GM19468 (cell line): Measurements from ENCODE around the gene CADPS2.

Experiments used
- ATAC-seq: cut with Tn5 transposase; IDR thresholded peaks from one replicate; pipeline ENCODE4 v1.9.1; 2021; ENCODE audit warnings: mild to moderate bottlenecking, moderate library complexity, moderate number of reproducible peaks; ENCODE audit not compliant: unreplicated experiment; ENCODE audit errors: extremely low read depth

Gene CADPS2

DNA sequence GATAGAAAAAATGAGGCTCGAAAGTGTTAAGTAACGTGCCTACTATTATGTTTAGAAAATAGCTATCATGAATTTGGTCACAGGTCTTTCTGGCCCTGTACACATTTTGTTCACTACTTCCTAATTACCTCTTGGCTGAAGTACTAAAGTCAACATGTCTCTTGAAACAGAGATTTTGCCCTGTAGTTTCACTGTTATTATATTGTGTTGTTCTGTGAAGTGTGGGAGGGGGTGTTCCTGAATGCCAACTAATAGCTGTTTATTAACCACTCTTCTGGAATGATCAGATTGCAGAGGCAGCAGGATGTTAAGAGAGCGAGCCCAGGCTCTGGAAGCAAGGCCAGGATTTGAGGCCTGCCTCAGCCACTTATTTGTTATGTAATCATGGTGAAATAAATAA, 259.5 kb downstream of the CADPS2 start:
- ATAC-seq: no peak

DNA sequence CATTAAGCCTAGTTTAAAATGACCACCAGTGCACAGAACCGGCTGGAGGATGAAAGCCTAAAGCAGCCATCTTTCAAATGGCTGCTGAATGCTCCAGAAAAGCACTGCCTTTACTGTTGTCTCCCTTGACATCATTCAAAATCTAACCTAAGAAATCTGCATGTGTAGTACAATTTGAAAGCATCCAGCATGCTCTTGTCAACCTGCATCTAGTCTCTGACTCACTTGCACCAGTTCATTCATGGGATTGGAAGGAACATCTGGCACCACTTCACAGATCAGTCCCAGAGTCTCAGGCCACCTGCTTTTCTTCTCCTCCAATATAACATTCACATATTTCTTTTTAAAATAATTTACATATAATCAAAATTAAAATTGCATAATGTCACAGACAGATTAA, 263.6 kb downstream of the CADPS2 start:
- ATAC-seq: no peak

DNA sequence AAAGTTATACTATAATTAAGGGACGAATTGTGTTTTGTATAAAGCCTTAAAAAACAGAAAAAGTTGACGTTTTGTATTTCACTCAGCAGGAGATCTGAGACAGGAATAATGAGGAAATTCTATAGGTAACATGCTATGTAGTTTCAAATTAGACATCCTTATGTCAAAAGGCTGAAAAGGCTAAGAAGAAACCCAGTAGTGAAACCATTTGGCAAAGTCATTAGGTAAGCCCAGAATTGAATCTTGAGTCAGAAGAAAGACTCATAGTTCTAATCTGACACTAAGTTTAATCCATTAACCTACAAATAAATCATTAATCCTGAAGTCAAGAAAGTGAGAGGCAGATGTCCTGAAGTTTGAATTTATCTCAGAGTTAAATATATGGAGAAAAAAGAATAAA, 266.6 kb downstream of the CADPS2 start:
- ATAC-seq: no peak

DNA sequence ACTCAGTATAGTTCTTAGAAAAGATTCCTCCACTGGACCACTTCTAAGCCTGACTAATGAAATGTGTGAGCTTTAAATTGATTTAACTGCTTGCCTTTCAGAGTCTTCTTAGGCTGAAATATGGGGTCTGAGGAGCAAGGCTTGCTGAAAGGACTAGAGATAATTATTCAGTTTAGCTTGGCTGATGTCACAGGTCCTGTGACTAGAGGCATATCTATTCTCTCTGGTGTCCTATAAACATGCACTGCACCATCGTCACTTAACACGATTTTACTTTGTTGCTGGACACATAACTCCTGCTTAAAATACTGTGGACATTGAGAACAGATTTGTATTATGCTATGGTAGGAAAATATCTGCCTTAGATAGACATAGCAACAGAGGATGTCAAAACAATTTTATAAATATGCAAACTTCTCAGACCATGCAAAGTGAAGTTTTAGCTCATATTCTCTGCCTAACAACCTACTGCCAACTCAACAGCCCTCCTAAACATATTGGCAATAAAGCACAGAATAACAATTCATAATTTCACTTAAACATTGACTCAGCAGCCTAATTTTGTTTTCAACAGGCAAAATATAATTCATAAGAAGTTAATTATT, 267.6 kb downstream of the CADPS2 start:
- no peak for ATAC-seq

DNA sequence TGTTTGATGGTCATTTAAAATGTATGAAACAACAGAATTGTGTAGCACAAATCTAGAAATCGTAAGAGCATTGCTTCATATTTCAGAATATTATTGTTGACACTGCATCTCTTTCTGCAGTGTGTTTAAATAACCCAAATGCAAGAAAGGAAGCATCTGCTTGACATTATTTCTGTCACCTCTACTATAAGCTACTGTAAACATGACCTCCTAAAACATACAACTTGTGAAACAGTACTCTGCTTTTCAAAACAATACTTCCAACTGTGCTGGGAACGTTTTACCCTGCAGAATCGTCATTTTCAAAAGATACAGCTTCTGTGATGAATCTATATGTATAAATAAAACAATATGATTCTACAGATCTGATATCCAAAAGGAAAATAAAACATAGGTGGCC, 269.3 kb downstream of the CADPS2 start:
- ATAC-seq: no peak

DNA sequence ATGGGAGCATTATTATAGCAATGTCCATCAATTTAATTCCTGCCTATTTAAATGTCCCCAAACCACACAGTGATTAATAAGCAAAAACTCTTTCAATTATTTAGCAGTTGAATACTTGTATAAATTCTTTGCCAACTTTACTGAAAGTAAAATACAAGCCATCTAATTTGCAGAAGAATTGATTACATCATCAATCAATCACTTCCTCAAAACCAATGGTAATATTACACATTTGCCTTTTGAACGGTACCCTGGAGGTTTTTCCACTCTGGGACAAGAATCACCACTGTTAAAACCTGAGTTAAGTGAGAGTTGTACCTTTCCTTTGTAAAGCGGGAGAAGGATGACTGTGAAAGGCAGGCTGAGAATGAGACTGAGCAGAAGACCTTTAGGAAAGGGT, 280.3 kb downstream of the CADPS2 start:
- no peak for ATAC-seq

DNA sequence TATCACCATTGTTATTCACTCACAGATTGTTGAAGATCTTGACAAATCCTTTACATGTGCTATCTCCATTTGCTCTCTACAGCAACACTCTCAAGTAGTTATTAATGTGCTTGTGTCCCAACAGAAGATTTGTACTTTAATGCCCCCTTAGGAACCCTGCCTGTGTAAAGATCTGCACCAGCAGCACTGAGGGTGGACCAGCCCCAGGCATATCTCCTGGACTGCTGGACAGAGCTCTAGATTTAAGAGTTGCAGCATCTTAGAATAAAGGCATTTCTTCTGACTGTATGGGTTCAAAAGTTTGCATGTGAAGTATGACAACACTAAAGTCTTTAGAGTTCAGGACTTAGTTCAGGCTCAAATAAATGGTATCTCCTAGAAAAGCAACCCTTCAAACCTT, 282.0 kb downstream of the CADPS2 start:
- no peak for ATAC-seq

DNA sequence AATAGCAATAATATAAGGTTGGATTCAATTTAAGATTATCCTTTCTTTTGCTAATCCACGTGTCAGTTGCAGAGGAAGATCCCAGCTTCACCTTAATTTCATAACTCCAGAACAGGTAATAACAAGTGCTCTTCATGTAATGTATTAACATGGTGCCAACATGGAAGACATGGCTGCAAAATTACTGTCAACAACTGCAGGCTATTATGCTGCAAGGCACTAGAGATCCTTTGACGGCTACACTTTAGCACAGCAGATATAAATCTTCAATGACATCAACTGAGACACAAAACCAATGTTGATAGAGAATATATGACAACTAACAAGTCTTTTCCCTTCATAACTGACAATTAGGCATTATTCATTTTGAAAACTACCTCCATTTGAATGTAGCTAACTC, 283.5 kb downstream of the CADPS2 start:
- no peak for ATAC-seq

DNA sequence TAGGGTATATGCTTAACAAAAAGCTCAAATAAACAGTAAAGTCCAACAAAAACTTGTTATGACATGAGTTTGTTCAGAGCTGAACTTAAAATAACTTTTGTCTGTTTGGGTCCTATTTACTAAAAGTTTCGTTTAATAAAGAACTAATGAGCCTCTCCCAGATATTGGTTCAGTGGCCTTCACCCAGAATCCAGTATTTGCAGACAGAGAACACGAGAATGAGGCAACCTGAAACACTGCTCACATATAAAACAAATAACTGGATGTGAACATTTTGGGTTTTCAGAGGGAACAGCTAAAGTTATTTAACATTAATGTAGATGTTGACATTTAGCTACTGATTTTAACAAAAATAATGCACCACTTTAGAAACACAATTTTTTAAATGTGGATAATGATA, 285.6 kb downstream of the CADPS2 start:
- ATAC-seq: no peak

DNA sequence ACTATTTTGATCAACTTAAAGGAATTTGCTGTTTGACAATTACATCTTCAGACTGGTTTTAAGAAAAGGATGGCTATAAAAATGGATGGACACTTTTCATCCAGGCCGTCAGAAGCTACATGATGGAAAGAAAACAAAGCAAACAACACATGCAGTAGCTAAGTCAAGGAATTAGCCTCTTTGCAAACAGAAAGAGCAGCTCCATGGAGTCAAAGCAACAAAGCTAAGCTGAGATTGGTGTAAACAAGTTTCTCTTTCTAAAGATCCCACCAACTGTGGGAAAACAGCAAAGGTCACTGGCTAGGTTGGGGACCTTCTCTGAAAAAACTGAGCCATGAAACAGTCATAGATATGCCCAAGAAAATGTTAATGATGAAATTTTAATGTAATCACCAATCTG, 286.2 kb downstream of the CADPS2 start:
- ATAC-seq: no peak

DNA sequence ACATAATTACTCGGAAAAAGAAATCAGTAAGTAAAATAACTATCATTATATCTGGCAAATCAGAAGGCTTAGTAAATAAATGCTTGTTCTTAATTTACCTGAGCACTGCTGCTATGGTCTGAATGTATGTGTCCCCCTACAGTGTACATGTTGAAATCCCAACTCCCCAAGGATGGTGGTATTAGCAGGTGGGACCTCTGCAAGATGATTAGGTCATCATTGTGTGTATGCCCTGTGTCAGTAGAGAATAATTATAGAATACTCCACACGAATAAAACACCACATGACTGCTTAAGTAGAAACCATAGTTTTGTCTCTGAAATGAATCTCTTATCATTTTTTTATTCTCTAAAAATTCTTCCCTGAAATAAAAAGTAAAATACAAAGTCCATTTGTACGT, 289.0 kb downstream of the CADPS2 start:
- no peak for ATAC-seq

DNA sequence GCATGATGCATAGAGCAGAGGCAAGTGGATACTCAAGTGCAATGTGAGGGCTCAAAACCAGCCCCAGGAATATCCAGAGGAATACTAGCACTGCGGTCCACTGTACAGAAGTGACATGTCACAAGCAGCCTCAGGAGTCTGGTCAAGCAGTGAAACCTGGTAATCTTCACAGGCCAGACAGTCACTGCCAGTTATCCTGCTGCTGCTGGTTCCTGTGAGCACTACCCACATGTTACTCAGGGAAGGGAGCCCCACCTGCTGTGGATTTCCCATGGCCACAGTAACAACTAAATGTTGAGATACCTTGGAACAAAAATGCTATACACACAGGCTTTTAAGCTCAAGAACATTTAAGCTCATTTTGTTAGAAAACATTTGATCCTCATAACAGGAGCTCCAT, 290.4 kb downstream of the CADPS2 start:
- no peak for ATAC-seq

DNA sequence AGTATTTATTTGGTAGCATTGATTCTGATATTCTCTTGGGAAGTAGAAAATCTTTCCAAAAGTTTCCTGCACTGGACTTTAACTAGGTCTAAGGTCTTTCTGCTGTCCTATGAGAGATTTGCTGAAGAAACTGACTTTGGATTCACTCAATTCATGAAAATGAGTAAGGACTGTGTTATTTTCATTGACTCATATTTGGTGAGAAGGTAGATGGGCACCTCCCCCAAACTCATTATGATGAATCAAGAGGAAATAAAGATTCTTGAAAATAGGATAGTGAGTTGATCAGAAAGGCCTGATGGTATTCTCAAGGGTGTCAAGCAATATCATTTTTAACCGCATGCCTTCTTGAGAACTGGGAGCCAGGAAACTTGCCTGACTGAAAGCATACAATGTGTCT, 297.6 kb downstream of the CADPS2 start:
- ATAC-seq: no peak

DNA sequence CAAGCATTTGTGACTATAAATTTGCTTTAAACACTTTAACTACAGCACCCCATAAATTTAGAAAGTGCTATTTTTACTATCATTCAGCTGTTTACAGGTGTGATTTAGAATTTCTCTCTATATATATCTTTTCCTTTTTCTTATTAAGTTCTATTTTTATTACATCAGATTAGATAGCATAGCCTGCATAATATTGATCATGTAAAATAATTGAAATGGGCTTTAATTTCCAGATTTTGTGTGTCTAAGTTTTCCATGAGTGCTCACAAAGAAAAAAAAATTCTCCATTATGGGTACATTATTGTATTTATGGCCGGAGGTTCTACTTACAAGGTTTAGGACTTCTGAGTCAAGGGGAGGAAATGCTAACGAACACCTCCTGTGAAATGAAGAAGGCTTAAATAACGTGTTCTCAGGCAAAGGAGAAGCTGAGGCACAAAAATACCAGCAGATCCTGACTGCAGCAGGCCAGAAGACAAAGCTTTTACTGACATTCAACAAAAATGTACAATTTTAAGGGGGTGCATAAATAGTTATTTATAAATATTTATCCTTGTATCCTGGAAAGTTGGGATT, 301.5 kb downstream of the CADPS2 start:
- no peak for ATAC-seq

DNA sequence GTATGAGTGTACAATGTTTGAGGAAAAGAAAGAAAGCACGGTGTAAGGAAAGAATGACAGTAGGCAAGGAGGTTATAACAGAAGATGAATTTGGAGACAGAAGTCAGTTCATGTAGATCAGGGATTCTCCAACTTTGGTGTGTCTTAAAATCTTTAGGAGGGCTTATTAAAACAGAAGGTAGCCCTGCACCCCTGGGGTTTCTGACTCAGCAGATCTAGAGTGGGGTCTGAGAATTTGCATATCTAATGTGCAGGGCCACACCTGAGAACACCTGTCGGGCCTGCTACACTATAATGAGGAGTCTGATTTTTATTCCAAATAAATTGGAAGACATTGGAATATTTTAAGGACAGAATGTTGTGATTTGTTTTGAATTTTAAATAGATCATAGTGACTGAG, 307.9 kb downstream of the CADPS2 start:
- no peak for ATAC-seq

DNA sequence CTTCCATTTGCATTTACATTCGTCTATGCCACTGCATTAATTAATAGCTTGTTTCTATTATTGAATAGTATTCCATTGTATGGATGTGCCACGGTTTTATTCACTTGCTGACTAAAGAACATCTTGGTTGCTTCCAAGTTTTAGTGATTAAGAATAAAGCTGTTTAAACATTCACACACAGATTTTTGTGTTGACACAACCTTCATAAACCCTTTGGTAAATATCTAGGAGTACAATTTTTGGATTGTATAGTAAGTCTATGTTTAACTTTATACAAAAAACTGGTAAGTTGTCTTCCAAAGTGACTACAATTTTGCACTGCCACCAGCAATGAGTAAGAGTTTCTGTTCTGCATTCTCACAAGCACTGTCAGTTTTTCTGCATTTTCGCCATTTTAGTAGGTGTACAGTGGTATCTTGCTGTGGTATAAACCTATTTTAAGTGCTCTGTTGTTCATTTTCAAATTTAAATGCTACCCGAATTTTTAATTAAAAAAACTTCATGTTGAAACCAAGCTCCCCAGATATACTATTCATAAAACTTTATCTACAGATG, 308.7 kb downstream of the CADPS2 start:
- ATAC-seq: no peak

DNA sequence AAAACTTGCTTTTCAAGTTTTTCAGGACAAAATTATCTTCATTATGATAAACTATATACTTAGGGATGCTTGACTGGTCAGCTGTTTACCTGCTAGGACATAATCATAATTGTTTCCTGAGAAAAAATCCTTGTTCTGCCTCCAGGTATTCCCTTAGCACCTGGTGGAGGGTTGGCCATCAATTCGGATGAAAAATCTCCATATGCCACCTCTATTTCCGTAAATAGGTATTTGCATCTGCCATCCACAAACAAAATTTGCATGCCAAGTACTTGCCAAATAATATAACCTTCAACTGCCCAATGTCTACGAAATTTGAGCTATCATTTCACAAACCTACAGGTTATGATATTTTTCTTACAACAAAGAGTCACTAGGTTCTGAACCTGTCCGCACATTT, 313.6 kb downstream of the CADPS2 start:
- ATAC-seq: no peak

DNA sequence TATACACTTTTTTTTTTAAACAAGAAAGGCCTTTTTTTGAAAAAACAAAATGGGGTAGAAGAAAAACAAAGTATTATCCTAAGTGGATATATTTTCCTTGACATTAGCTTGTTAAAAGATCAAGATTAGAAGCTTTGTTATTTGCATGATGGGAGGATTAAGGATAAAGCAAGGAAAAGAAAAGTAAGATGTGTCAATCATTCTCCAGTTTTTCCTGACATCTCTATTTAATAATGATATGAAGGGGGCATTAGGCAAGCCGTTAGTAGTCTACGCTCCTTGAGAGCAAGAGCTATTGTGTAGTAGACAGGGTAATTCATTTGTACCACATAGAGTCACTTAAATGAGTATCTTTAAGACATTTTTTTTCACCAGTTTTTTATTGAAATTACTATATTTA, 324.9 kb downstream of the CADPS2 start:
- no peak for ATAC-seq

DNA sequence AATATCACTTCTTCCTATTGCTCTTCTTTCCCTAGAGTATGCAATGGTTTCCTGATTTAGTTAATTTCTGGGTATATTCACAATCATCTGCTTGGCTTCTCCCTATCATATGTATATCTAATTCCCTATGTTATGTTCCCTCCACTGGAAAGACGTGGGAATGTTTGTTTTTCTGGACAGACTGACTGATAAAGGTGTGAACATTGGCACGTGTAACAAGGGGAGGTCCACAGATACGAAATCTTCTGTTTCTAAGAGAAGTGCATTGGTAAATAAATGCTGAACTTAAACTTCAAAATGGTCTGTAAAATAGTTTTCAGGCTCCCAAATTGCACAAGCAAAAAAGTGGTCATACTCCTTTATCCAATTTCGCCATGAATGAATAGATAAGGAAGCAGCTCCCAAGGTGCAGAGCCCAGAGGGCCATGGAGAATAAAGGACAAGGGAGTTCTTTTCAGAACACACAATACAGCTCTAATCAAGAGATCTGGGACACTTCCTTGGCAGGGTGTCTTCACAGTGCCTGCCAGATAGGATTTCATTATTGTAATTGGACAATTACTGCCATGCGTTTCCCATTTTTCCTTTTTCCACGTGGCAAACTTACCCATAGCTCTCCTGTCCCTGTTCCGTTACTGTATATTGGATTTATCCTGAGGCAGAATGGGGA, 329.3 kb downstream of the CADPS2 start:
- no peak for ATAC-seq

DNA sequence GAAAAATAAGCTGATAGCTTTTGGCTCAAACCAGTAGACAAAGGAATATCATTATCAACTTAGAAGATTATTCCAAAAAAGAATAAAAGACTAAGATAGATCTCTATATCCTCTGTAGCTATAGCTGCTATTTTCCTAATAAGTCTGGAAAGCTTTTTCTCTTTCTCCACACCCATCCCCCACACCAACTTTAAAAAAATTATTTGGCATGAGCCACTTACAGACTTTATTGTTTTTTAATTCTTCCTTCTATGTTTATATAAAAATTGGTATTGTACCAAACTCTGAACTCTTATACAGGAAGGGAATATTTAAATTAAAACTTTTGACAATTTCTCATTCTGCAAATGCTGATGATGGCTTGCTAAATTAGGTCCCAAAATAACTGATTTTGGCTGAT, 330.0 kb downstream of the CADPS2 start:
- ATAC-seq: no peak

DNA sequence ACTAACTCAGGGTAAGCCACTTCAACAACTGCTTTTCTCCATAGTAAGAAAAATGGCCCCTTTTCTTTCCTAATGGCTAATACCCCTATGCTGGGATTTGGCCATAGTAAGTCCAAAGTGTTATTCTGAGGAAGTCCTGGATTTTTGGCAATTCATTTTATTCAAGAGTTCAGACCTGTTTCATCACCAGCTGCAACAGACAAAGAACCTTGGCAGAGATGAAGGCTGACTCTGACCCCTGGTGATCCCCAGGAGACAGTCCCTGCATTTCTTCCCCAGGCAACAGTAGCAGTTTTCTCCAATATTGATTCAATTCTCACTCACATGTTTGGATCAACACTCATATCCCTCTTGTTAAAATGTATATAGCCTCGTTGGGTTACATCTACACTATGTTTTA, 332.5 kb downstream of the CADPS2 start:
- ATAC-seq: no peak

DNA sequence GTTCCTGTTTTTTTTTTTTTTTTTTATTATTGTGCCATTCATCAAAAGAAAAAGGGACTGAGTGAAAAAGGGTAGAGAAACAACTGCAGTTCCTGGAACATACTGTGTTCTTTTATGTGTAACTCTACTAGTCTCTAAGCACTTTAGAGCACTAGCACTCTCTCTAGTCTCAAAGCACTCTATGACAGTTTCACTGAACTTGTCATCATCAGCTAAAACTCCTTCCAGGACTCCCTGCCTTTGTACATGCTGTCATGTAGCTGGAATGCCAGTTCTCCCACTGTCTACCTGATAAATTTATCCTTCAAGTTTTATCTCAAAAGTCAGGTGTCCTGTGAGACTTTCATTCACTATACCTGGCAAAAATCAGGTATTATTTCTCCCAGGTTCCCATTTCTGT, 333.5 kb downstream of the CADPS2 start:
- no peak for ATAC-seq
